HCT116 (cell line): ENCODE data around the gene MOK. TPM values are rescaled to one million over a fixed set of nuclear protein-coding genes. Genes with fewer than 3 reads are reported as not detected.
"Not testable (repeated sequence)": the region's sequence is repeated elsewhere in the genome, so short reads cannot be mapped to it uniquely, and the experiment has no call there.

Experiments used
- ATAC-seq: fragments of 200-7000 bp; cut with Tn5 transposase; 2 replicates; pipeline ENCODE4 v1.9.1; 2020; ENCODE audit warnings: mild to moderate bottlenecking, moderate library complexity
- BruUV-seq: library from RNA; stranded (reverse); fragments of 400-500 nt; replicated peaks from 2 replicates; lab custom pipeline; 2021; lab: Mats Ljungman, UMichigan
- CTCF ChIA-PET: fragments of 300-600 bp; sonication (Branson Sonifier 250); formaldehyde crosslinking; loops from one replicate; lab custom pipeline; 2021; ENCODE audit warnings: antibody characterized with exemption; lab: Charles Lee
- POLR2A ChIA-PET: fragments of 300-600, 350-600 bp; sonication (Branson Sonifier 250); formaldehyde crosslinking; loops from one replicate; lab custom pipeline; 2021; ENCODE audit warnings: antibody characterized with exemption; lab: Charles Lee
- RAD21 ChIA-PET, 2 experiments: fragments of 300-600 bp; sonication (Branson Sonifier 250); formaldehyde crosslinking; loops; one replicate each; lab custom pipeline; 2023; ENCODE audit warnings: low total read pairs in 2 of 2; ENCODE audit not compliant: uncharacterized antibody in 2 of 2, unreplicated experiment in 2 of 2, low non-redundant PET in 1 of 2; lab: Charles Lee
- DNase-seq: peaks from one replicate; pipeline ENCODE4 v3.0.0-alpha.2; 2010; ENCODE audit warnings: low read depth, low spot score
- H2AFZ ChIP-seq: fragments of 200-600 bp; shearing (Covaris generic), sonication (generic); 2 replicates; pipeline ENCODE4 v1.6.1; 2017; ENCODE audit warnings: low read depth, mixed run types, mixed read lengths, antibody characterized with exemption, low read length; ENCODE audit not compliant: poor library complexity, severe bottlenecking
- H3K27ac ChIP-seq: 2 replicates; pipeline ENCODE4 v1.5.1; 2012; ENCODE audit warnings: low read depth, low read length
- H3K27me3 ChIP-seq: fragments of 200-600 bp; sonication (generic); 2 replicates; pipeline ENCODE4 v1.6.1; 2016; ENCODE audit warnings: mixed run types, low read length, mixed read lengths; ENCODE audit not compliant: insufficient read depth
- H3K36me3 ChIP-seq, 2 experiments: fragments of 200-500 bp in 1 of 2; fragments of 200-600 bp in 1 of 2; sonication (Bioruptor generic) in 1 of 2; sonication (generic) in 1 of 2; 2 replicates each; pipeline versions ENCODE4 v1.5.1 to v1.6.1; 2014 to 2016; ENCODE audit warnings: low read length in 2 of 2, inconsistent platforms in 1 of 2, mixed read lengths in 1 of 2, mixed run types in 1 of 2; ENCODE audit not compliant: insufficient read depth in 2 of 2, control insufficient read depth in 1 of 2
- H3K4me1 ChIP-seq, 2 experiments: fragments of 200-600 bp in 1 of 2; sonication (generic) in 1 of 2; 2 replicates each; pipeline versions ENCODE4 v1.5.1 to v1.6.1; 2012 to 2017; ENCODE audit warnings: low read length in 2 of 2, inconsistent platforms in 1 of 2, mild to moderate bottlenecking in 1 of 2, mixed read lengths in 1 of 2, mixed run types in 1 of 2, moderate library complexity in 1 of 2; ENCODE audit not compliant: insufficient read depth in 2 of 2, control insufficient read depth in 1 of 2
- H3K4me2 ChIP-seq: fragments of 200-600 bp; sonication (generic); 2 replicates; pipeline ENCODE4 v1.6.1; 2017; ENCODE audit warnings: mixed run types, low read length, mixed read lengths
- H3K4me3 ChIP-seq, 2 experiments: fragments of 200-600 bp in 1 of 2; sonication (generic) in 1 of 2; replicated peaks in 1 of 2; 2 replicates each; pipeline ENCODE4 v1.5.1; 2011 to 2016; ENCODE audit warnings: low read length in 2 of 2, control low read depth in 1 of 2, low read depth in 1 of 2, mild to moderate bottlenecking in 1 of 2, mixed read lengths in 1 of 2, mixed run types in 1 of 2
- H3K79me2 ChIP-seq: fragments of 200-600 bp; sonication (generic); 2 replicates; pipeline ENCODE4 v1.6.1; 2017; ENCODE audit warnings: mild to moderate bottlenecking, mixed run types, low read length, moderate library complexity, mixed read lengths; ENCODE audit not compliant: insufficient read depth
- H3K9ac ChIP-seq: fragments of 200-600 bp; sonication (generic); 2 replicates; pipeline ENCODE4 v1.6.1; 2016; ENCODE audit warnings: low read length, mixed read lengths
- H3K9me2 ChIP-seq: fragments of 200-600 bp; sonication (generic), shearing (Covaris generic); 2 replicates; pipeline ENCODE4 v1.6.1; 2017; ENCODE audit warnings: mixed run types, mild to moderate bottlenecking, moderate library complexity; ENCODE audit not compliant: insufficient read depth
- H3K9me3 ChIP-seq, 2 experiments: fragments of 200-500 bp in 1 of 2; fragments of 200-600 bp in 1 of 2; sonication (Bioruptor generic) in 1 of 2; sonication (generic) in 1 of 2; 2 replicates each; pipeline ENCODE4 v1.6.1; 2014 to 2017; ENCODE audit warnings: low read length in 2 of 2, mixed read lengths in 2 of 2, inconsistent platforms in 1 of 2, low read depth in 1 of 2, mild to moderate bottlenecking in 1 of 2, mixed run types in 1 of 2, moderate library complexity in 1 of 2; ENCODE audit not compliant: control insufficient read depth in 1 of 2, insufficient read depth in 1 of 2
- H4K20me1 ChIP-seq: fragments of 200-600 bp; sonication (generic), shearing (Covaris generic); 2 replicates; pipeline ENCODE4 v1.6.1; 2017; ENCODE audit warnings: mixed run types, mild to moderate bottlenecking, moderate library complexity; ENCODE audit not compliant: insufficient read depth
- ATF3 ChIP-seq: IDR thresholded peaks from 2 replicates; pipeline ENCODE4 v1.6.1; 2012
- CBX3 ChIP-seq: IDR thresholded peaks from 2 replicates; pipeline ENCODE4 v1.6.1; 2012; ENCODE audit warnings: low read depth
- CTCF ChIP-seq, 3 experiments: fragments of 200-600 bp in 1 of 3; sonication (generic) in 1 of 3; IDR thresholded peaks in 2 of 3; conservative IDR thresholded peaks in 1 of 3; 2 replicates each; pipeline ENCODE4 v1.5.1; 2012 to 2017; ENCODE audit warnings: low read depth in 2 of 3, low read length in 2 of 3, antibody characterized with exemption in 1 of 3, borderline replicate concordance in 1 of 3, control low read depth in 1 of 3, mild to moderate bottlenecking in 1 of 3, mixed read lengths in 1 of 3, mixed run types in 1 of 3, moderate library complexity in 1 of 3; ENCODE audit not compliant: insufficient read depth in 1 of 3
- ELF1 ChIP-seq: IDR thresholded peaks from 2 replicates; pipeline ENCODE4 v1.6.1; 2012; ENCODE audit warnings: low read depth, borderline replicate concordance
- EZH2 ChIP-seq: fragments of 200-600 bp; sonication (generic); IDR thresholded peaks from 2 replicates; pipeline ENCODE4 v1.6.1; 2017; ENCODE audit warnings: antibody characterized with exemption, mixed run types
- EZH2phosphoT487 ChIP-seq: fragments of 200-600 bp; IDR thresholded peaks from 2 replicates; pipeline ENCODE4 v1.6.1; 2018; ENCODE audit warnings: antibody characterized with exemption, borderline replicate concordance
- JUND ChIP-seq: IDR thresholded peaks from 2 replicates; pipeline ENCODE4 v1.6.1; 2012
- POLR2A ChIP-seq: IDR thresholded peaks from 2 replicates; pipeline ENCODE4 v1.7.0; 2011; ENCODE audit warnings: borderline replicate concordance; ENCODE audit not compliant: insufficient read depth, insufficient read length; ENCODE audit errors: extremely low read depth
- POLR2AphosphoS5 ChIP-seq: IDR thresholded peaks from 2 replicates; pipeline ENCODE4 v1.6.1; 2011; ENCODE audit warnings: mild to moderate bottlenecking, low read depth, low read length, moderate library complexity
- SIN3A ChIP-seq: IDR thresholded peaks from 2 replicates; pipeline ENCODE4 v1.6.1; 2012; ENCODE audit warnings: low read depth
- SP1 ChIP-seq: IDR thresholded peaks from 2 replicates; pipeline ENCODE4 v1.6.1; 2012; ENCODE audit warnings: low read depth
- SRF ChIP-seq: IDR thresholded peaks from 2 replicates; pipeline ENCODE4 v1.6.1; 2012; ENCODE audit warnings: low read depth
- TCF7L2 ChIP-seq: IDR thresholded peaks from 2 replicates; pipeline ENCODE4 v1.7.0; 2011; ENCODE audit warnings: borderline replicate concordance, inconsistent platforms; ENCODE audit not compliant: insufficient read depth, insufficient read length; ENCODE audit errors: extremely low read depth
- YY1 ChIP-seq: IDR thresholded peaks from 2 replicates; pipeline ENCODE4 v1.6.1; 2011; ENCODE audit warnings: low read length, low read depth, moderate library complexity, mild to moderate bottlenecking; ENCODE audit not compliant: insufficient replicate concordance; ENCODE audit errors: extremely low read depth
- ZBTB33 ChIP-seq: IDR thresholded peaks from 2 replicates; pipeline ENCODE4 v1.6.1; 2011; ENCODE audit warnings: mild to moderate bottlenecking, low read length, moderate library complexity; ENCODE audit not compliant: insufficient replicate concordance; ENCODE audit errors: extremely low read depth
- ZFX ChIP-seq: fragments of 450-650 bp; IDR thresholded peaks from 2 replicates; pipeline ENCODE4 v1.6.1; 2017
- ZNF274 ChIP-seq: fragments of 200-500 bp; sonication (Bioruptor generic); IDR thresholded peaks from 2 replicates; pipeline ENCODE4 v1.6.1; 2014; ENCODE audit warnings: mild to moderate bottlenecking, low read depth, low read length, inconsistent platforms
- intact Hi-C: fragments of 100-400 bp; cut with micrococcal nuclease; formaldehyde crosslinking; loops from 2 replicates; pipeline ENCODE4 v1.10.0; 2022
- total RNA-seq: library from RNA; stranded (reverse); gene quantifications from one replicate; pipeline ENCODE4 v1.2.1, GENCODE V29; 2021; ENCODE audit not compliant: unreplicated experiment

The MOK gene
- total RNA-seq, 1 experiment from 2014 or later: 9.4 TPM

GRCh38 chr14:102241147-102241546 is 63.8 kb downstream of the MOK start:
- H3K9me3 ChIP-seq: no peaks in the 10 kb centered on the region
- TF ChIP-seq SP1 (no peak), ZBTB33 (no peak), JUND (no peak), ZFX (no peak), YY1 (no peak), SRF (no peak), ATF3 (no peak), EZH2phosphoT487 (no peak), ZNF274 (no peak), ELF1 (no peak), TCF7L2 (no peak), SIN3A (no peak), EZH2 (no peak), CTCF (IDR thresholded peaks at IDR 0.05 in 2 of 3, conservative IDR thresholded peaks at IDR 0.05 in 1 of 3; ENCODE audit: borderline replicate concordance in 1 of 3, insufficient read depth in 1 of 3, low read depth in 2 of 3, low read length in 2 of 3) (no peak), POLR2AphosphoS5 (no peak), POLR2A (no peak), CBX3 (no peak)
- H3K4me1 ChIP-seq: no peaks in the 10 kb centered on the region
- no peak overlapping the region for H3K4me2 ChIP-seq
- DNase-seq (no peak), ATAC-seq (no peak)
- BruUV-seq: no TSS peak
- intact Hi-C loops: no loop called here
- H3K27ac ChIP-seq: no peak overlapping the region
- RAD21 ChIA-PET: no interaction called here
- H3K4me3 ChIP-seq: no peak overlapping the region
- no peaks in the 10 kb centered on the region for H3K27me3 ChIP-seq
- H4K20me1 ChIP-seq: no peaks in the 10 kb centered on the region
- CTCF ChIA-PET: no interaction called here
- H2AFZ ChIP-seq: no peak overlapping the region
- H3K9me2 ChIP-seq: no peaks in the 10 kb centered on the region
- no peaks in the 10 kb centered on the region for H3K79me2 ChIP-seq
- H3K36me3 ChIP-seq: no peaks in the 10 kb centered on the region
- H3K9ac ChIP-seq: no peak overlapping the region
- POLR2A ChIA-PET: no interaction called here

- H3K27me3 ChIP-seq, BruUV-seq, H3K4me2 ChIP-seq, H3K9ac ChIP-seq, H3K4me3 ChIP-seq, POLR2A ChIA-PET, H3K27ac ChIP-seq, DNase-seq, RAD21 ChIA-PET, CTCF ChIA-PET, H3K36me3 ChIP-seq, intact Hi-C loops, H3K4me1 ChIP-seq, H3K79me2 ChIP-seq, H2AFZ ChIP-seq, H3K9me2 ChIP-seq, ATAC-seq, H3K9me3 ChIP-seq, H4K20me1 ChIP-seq: not testable (repeated sequence)
Observed at GRCh38 chr14:102240481-102240880, 64.5 kb downstream of the MOK start.
